HepG2 (cell line): Measurements from ENCODE around the gene PHEX.

Experiments used
- EP300 ChIP-seq, 3 experiments: sonication (generic) in 1 of 3; formaldehyde crosslinking in 1 of 3; IDR thresholded peaks; 2 replicates each; pipeline versions ENCODE4 v1.5.1 to v1.6.1; 2011 to 2020; ENCODE audit warnings: low read depth in 2 of 3, low read length in 2 of 3, borderline replicate concordance in 1 of 3, improper control_type of control experiment in 1 of 3, mild to moderate bottlenecking in 1 of 3, missing genetic modification reagents in 1 of 3, moderate library complexity in 1 of 3
- FOXJ3 ChIP-seq: sonication (generic); formaldehyde crosslinking; IDR thresholded peaks from 2 replicates; pipeline ENCODE4 v1.4.0; 2020; ENCODE audit warnings: missing genetic modification reagents, mild to moderate bottlenecking, borderline replicate concordance
- GATAD2A ChIP-seq: IDR thresholded peaks from 2 replicates; pipeline ENCODE4 v1.6.1; 2016
- POLR2AphosphoS5 ChIP-seq: IDR thresholded peaks from 2 replicates; pipeline ENCODE4 v1.6.1; 2012; ENCODE audit warnings: low read depth, low read length
- SPEN ChIP-seq: sonication (generic); formaldehyde crosslinking; IDR thresholded peaks from 2 replicates; pipeline ENCODE4 v1.5.1; 2020; ENCODE audit warnings: low read depth, mild to moderate bottlenecking, missing genetic modification reagents
- ZNF501 ChIP-seq: sonication (generic); formaldehyde crosslinking; IDR thresholded peaks from 2 replicates; pipeline ENCODE4 v1.5.1; 2020; ENCODE audit warnings: mild to moderate bottlenecking, moderate library complexity, missing genetic modification reagents
- TF ChIP-seq, protein P1 (sequence below): sonication (generic); formaldehyde crosslinking; IDR thresholded peaks from 2 replicates; pipeline ENCODE4 v1.8.0; 2022; ENCODE audit warnings: mild to moderate bottlenecking, missing genetic modification reagents, borderline replicate concordance
- TF ChIP-seq, protein P2 (sequence below), 2 experiments: IDR thresholded peaks; 2 replicates each; pipeline ENCODE4 v1.6.1; 2011 to 2012; ENCODE audit warnings: low read length in 2 of 2, borderline replicate concordance in 1 of 2, low read depth in 1 of 2, mild to moderate bottlenecking in 1 of 2, moderate library complexity in 1 of 2
- TF ChIP-seq, protein P3 (sequence below): sonication (generic); formaldehyde crosslinking; IDR thresholded peaks from 2 replicates; pipeline ENCODE4 v1.5.0; 2020; ENCODE audit warnings: mild to moderate bottlenecking, missing genetic modification reagents, moderate library complexity

DNA sequence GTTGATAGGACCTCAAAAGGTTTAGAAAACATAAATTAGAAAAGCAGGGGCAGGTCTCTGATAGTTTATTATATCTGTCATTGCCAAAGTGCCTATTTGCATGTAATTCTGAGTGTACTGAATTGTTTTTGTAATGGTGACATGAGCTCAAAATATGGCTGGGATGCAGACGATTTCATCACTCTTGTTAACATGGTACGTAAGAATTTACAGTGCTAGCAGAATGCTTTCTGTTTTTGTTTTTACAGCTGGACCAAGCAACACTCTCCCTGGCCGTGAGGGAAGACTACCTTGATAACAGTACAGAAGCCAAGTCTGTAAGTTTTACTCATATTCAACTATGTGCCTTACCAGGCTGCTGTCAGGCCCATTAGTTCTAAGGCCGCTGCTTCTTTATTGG is 58.1 kb downstream of the PHEX start:
- TF ChIP-seq FOXJ3 (CRISPR knock-in tag) (no peak), ZNF501 (no peak), EP300 (IDR thresholded peaks at IDR 0.05; ENCODE audit: low read depth in 2 of 2, low read length in 2 of 2) (no peak), EP300 (CRISPR knock-in tag; IDR thresholded peaks at IDR 0.05; ENCODE audit: borderline replicate concordance) (no peak), GATAD2A (CRISPR knock-in tag) (no peak), POLR2AphosphoS5 (no peak), SPEN (CRISPR knock-in tag) (no peak)
- TF ChIP-seq, protein P1, sequence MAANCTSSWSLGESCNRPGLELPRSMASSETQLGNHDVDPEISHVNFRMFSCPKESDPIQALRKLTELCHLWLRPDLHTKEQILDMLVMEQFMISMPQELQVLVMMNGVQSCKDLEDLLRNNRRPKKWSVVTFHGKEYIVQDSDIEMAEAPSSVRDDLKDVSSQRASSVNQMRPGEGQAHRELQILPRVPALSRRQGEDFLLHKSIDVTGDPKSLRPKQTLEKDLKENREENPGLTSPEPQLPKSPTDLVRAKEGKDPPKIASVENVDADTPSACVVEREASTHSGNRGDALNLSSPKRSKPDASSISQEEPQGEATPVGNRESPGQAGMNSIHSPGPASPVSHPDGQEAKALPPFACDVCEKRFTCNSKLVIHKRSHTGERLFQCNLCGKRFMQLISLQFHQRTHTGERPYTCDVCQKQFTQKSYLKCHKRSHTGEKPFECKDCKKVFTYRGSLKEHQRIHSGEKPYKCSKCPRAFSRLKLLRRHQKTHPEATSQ = no peak
- TF ChIP-seq, protein P2, sequence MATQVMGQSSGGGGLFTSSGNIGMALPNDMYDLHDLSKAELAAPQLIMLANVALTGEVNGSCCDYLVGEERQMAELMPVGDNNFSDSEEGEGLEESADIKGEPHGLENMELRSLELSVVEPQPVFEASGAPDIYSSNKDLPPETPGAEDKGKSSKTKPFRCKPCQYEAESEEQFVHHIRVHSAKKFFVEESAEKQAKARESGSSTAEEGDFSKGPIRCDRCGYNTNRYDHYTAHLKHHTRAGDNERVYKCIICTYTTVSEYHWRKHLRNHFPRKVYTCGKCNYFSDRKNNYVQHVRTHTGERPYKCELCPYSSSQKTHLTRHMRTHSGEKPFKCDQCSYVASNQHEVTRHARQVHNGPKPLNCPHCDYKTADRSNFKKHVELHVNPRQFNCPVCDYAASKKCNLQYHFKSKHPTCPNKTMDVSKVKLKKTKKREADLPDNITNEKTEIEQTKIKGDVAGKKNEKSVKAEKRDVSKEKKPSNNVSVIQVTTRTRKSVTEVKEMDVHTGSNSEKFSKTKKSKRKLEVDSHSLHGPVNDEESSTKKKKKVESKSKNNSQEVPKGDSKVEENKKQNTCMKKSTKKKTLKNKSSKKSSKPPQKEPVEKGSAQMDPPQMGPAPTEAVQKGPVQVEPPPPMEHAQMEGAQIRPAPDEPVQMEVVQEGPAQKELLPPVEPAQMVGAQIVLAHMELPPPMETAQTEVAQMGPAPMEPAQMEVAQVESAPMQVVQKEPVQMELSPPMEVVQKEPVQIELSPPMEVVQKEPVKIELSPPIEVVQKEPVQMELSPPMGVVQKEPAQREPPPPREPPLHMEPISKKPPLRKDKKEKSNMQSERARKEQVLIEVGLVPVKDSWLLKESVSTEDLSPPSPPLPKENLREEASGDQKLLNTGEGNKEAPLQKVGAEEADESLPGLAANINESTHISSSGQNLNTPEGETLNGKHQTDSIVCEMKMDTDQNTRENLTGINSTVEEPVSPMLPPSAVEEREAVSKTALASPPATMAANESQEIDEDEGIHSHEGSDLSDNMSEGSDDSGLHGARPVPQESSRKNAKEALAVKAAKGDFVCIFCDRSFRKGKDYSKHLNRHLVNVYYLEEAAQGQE (IDR thresholded peaks at IDR 0.05; ENCODE audit: borderline replicate concordance in 1 of 2, low read depth in 1 of 2, low read length in 2 of 2) = no peak
- TF ChIP-seq, protein P3, sequence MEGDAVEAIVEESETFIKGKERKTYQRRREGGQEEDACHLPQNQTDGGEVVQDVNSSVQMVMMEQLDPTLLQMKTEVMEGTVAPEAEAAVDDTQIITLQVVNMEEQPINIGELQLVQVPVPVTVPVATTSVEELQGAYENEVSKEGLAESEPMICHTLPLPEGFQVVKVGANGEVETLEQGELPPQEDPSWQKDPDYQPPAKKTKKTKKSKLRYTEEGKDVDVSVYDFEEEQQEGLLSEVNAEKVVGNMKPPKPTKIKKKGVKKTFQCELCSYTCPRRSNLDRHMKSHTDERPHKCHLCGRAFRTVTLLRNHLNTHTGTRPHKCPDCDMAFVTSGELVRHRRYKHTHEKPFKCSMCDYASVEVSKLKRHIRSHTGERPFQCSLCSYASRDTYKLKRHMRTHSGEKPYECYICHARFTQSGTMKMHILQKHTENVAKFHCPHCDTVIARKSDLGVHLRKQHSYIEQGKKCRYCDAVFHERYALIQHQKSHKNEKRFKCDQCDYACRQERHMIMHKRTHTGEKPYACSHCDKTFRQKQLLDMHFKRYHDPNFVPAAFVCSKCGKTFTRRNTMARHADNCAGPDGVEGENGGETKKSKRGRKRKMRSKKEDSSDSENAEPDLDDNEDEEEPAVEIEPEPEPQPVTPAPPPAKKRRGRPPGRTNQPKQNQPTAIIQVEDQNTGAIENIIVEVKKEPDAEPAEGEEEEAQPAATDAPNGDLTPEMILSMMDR = no peak
